ENCODE data around the gene GPR84. TPM values are rescaled to one million over a fixed set of nuclear protein-coding genes. Genes with fewer than 3 reads are reported as not detected.

GPR84 gene
- total and polyA plus RNA-seq, 9 of the 15 experiments (the other 6 are each of a cell fraction or from before 2014, with no cell fraction given) = 0.07 to 0.18 (median 0.11) TPM; not detected in 5

- no peak for TF ChIP-seq HES1 (IDR thresholded peaks at IDR 0.05; ENCODE audit: low read depth)
- TF ChIP-seq SIN3B (IDR thresholded peaks at IDR 0.05; ENCODE audit: low read depth) = no peak
- peak; percentile 2 for TF ChIP-seq ZNF280A (IDR thresholded peaks at IDR 0.05; ENCODE audit: low read depth, partially characterized antibody)
- no peak for TF ChIP-seq SRSF3 (IDR thresholded peaks at IDR 0.05; ENCODE audit: insufficient read depth, low read length)
- 0 out of 2 replicates have a peak, but pooled peaks have one; percentile 14 for TF ChIP-seq HSF4 (CRISPR knock-in tag; IDR thresholded peaks at IDR 0.05; ENCODE audit: borderline replicate concordance)
- TF ChIP-seq L3MBTL2 (IDR thresholded peaks at IDR 0.05) = peak; percentile 31; the same call in 1 of the 2 replicates
- TF ChIP-seq ZBTB33 (CRISPR knock-in tag; IDR thresholded peaks at IDR 0.05) = 0 out of 2 replicates have a peak, but pooled peaks have one; percentile 6
- TF ChIP-seq ZNF512 (tag; IDR thresholded peaks at IDR 0.05) = no peak
- TF ChIP-seq CHD4 (IDR thresholded peaks at IDR 0.05; ENCODE audit: insufficient read depth, insufficient replicate concordance, low read depth, low read length, poor library complexity, severe bottlenecking) = no peak
- TF ChIP-seq EP300 (IDR thresholded peaks at IDR 0.05; ENCODE audit: low read length) = no peak
- TF ChIP-seq KAT8 (IDR thresholded peaks at IDR 0.05; ENCODE audit: low read depth) = no peak
- TF ChIP-seq ARHGAP35 (IDR thresholded peaks at IDR 0.05; ENCODE audit: partially characterized antibody) = no peak
- TF ChIP-seq PRMT5 (CRISPR knock-in tag; IDR thresholded peaks at IDR 0.05) = no peak
- TF ChIP-seq ZNF583 (CRISPR knock-in tag; IDR thresholded peaks at IDR 0.05) = 0 out of 2 replicates have a peak, but pooled peaks have one; percentile 42
- TF ChIP-seq CGGBP1 (CRISPR knock-in tag; IDR thresholded peaks at IDR 0.05) = no peak
- peak; percentile 100 for TF ChIP-seq ADNP (tag; IDR thresholded peaks at IDR 0.05)
- peak in 1 of 2 experiments; percentile 93; a peak in 2 of 4 replicates for TF ChIP-seq HDAC1 (IDR thresholded peaks at IDR 0.05)
- TF ChIP-seq CEBPG (CRISPR knock-in tag; IDR thresholded peaks at IDR 0.05) = peak; percentile 51
- peak; percentile 71 to 78 for TF ChIP-seq CEBPG (tag; conservative IDR thresholded peaks at IDR 0.05 in 1 of 2, IDR thresholded peaks at IDR 0.05 in 1 of 2)
- TF ChIP-seq FOXK2 (conservative IDR thresholded peaks at IDR 0.05 in 1 of 2, IDR thresholded peaks at IDR 0.05 in 1 of 2; ENCODE audit: low read depth in 2 of 2) = no peak
- TF ChIP-seq RBM15 (IDR thresholded peaks at IDR 0.05; ENCODE audit: insufficient read depth, low read length) = no peak
- TF ChIP-seq SRSF7 (optimal IDR thresholded peaks at IDR 0.05; ENCODE audit: low read depth, low read length) = no peak
- TF ChIP-seq JUNB (CRISPR knock-in tag; conservative IDR thresholded peaks at IDR 0.05) = 0 out of 2 replicates have a peak, but pooled peaks have one; percentile 45
Observed at GRCh38 chr12:54359762-54360351, 4.4 kb downstream of the GPR84 start (continued).

Data from K562 (cell line).